ENCODE results near the gene CIRBP.

GRCh38 chr19:1268226-1269064, 687 bp upstream of the CIRBP start:
- no peak for TF ChIP-seq CTCF (conservative IDR thresholded peaks at IDR 0.05; ENCODE audit: low read depth, low read length)
- TF ChIP-seq EZH2phosphoT487 (IDR thresholded peaks at IDR 0.05; ENCODE audit: borderline replicate concordance, low read length) = no peak
- no peak for TF ChIP-seq EZH2 (IDR thresholded peaks at IDR 0.05; ENCODE audit: low read length, unreplicated experiment)
